ENCODE measurements around the gene TIAL1.

DNA sequence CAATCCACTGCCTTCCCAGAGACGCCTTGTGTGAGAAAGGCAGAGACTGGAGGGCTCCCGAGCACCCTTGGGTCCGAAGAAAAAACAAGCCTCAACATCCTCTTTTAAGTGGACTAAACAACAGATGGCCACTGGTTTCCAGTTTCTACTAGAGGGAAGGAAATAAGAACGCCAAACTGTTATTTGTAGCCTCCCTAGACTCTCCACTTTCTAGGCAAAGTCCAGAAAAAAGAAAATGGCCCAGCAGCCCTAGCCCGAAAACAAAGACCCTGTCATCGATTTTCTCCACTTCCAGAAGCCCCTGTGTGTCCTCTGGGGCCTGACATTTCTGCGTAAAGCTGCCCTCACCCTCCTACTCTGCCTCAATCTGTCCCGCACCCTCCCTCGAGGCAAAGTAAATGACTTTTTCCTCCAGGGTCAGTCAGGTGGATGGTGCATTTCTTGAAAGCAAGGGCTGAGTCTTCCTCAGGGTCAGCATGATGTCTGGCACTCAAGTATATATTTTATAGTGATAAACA, 60.2 kb downstream of the TIAL1 start:
- TF ChIP-seq MAFK (IDR thresholded peaks at IDR 0.05; ENCODE audit: low read depth, low read length) (no peak), POLR2A (IDR thresholded peaks at IDR 0.05; ENCODE audit: low read depth, low read length) (no peak), SMC3 (IDR thresholded peaks at IDR 0.05; ENCODE audit: low read depth, low read length) (no peak)
- TF ChIP-seq, protein P1, sequence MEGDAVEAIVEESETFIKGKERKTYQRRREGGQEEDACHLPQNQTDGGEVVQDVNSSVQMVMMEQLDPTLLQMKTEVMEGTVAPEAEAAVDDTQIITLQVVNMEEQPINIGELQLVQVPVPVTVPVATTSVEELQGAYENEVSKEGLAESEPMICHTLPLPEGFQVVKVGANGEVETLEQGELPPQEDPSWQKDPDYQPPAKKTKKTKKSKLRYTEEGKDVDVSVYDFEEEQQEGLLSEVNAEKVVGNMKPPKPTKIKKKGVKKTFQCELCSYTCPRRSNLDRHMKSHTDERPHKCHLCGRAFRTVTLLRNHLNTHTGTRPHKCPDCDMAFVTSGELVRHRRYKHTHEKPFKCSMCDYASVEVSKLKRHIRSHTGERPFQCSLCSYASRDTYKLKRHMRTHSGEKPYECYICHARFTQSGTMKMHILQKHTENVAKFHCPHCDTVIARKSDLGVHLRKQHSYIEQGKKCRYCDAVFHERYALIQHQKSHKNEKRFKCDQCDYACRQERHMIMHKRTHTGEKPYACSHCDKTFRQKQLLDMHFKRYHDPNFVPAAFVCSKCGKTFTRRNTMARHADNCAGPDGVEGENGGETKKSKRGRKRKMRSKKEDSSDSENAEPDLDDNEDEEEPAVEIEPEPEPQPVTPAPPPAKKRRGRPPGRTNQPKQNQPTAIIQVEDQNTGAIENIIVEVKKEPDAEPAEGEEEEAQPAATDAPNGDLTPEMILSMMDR (conservative IDR thresholded peaks at IDR 0.05; ENCODE audit: low read depth, low read length): no peak

Data from IMR-90 (cell line).